GM12878 (cell line): ENCODE measurements around the gene SYT8. TPM values are rescaled to one million over a fixed set of nuclear protein-coding genes. Genes with fewer than 3 reads are reported as not detected.

ENCODE experiments used
- ATAC-seq: fragments of 200-7000 bp; cut with Tn5 transposase; 3 replicates; pipeline ENCODE4 v1.9.1; 2020; ENCODE audit warnings: mild to moderate bottlenecking, moderate library complexity
- BruUV-seq: library from RNA; stranded (reverse); fragments of 400-500 nt; replicated peaks from 2 replicates; lab custom pipeline; 2021; lab: Mats Ljungman, UMichigan
- CTCF ChIA-PET: fragments of 300-600 bp; sonication (Branson Sonifier 250); formaldehyde crosslinking; extraction: SDS; loops from one replicate; lab custom pipeline; 2021; ENCODE audit warnings: inconsistent platforms; lab: Yijun Ruan, JAX
- POLR2A ChIA-PET: fragments of 350-600 bp; formaldehyde crosslinking; extraction: SDS; loops from one replicate; lab custom pipeline; 2021; ENCODE audit warnings: inconsistent platforms; lab: Charles Lee
- RAD21 ChIA-PET: fragments of 300-600 bp; sonication (Branson Sonifier 250); formaldehyde crosslinking; loops from one replicate; lab custom pipeline; 2023; ENCODE audit warnings: antibody characterized with exemption; ENCODE audit not compliant: unreplicated experiment; lab: Charles Lee
- SMC1A ChIA-PET: fragments of 300-600 bp; sonication (Branson Sonifier 250); formaldehyde crosslinking; loops from one replicate; lab custom pipeline; 2023; ENCODE audit not compliant: unreplicated experiment, uncharacterized antibody; lab: Charles Lee
- DNase-seq: peaks from one replicate; pipeline ENCODE4 v3.0.0-alpha.2; 2011; ENCODE audit warnings: low read depth, low spot score
- FAIRE-seq: peaks from 3 replicates; lab custom pipeline; 2011; peaks lifted over from hg19 to GRCh38; lab: Jason Lieb, UNC
- H2AFZ ChIP-seq: 2 replicates; pipeline ENCODE4 v1.6.0; 2011; ENCODE audit warnings: low read depth, low read length, control low read depth; ENCODE audit not compliant: control insufficient read depth
- H3K27ac ChIP-seq: 2 replicates; pipeline ENCODE4 v1.5.1; 2011; ENCODE audit warnings: control low read depth; ENCODE audit not compliant: control insufficient read depth, insufficient read depth
- H3K27me3 ChIP-seq, 2 experiments: replicated peaks in 1 of 2; 2 replicates each; pipeline versions ENCODE4 v1.6.0 to v1.6.1; 2011; ENCODE audit warnings: low read length in 1 of 2; ENCODE audit not compliant: control insufficient read depth in 2 of 2, insufficient read depth in 2 of 2
- H3K36me3 ChIP-seq, 2 experiments: 2 replicates each; pipeline ENCODE4 v1.5.1; 2011; ENCODE audit warnings: low read length in 1 of 2; ENCODE audit not compliant: control insufficient read depth in 2 of 2, insufficient read depth in 2 of 2
- H3K4me1 ChIP-seq: 2 replicates; pipeline ENCODE4 v1.6.1; 2011; ENCODE audit warnings: mild to moderate bottlenecking, low read length, moderate library complexity, mixed read lengths; ENCODE audit not compliant: control insufficient read depth, insufficient read depth
- H3K4me2 ChIP-seq: 2 replicates; pipeline ENCODE4 v1.6.0; 2011; ENCODE audit warnings: control low read depth; ENCODE audit not compliant: control insufficient read depth, insufficient read depth
- H3K4me3 ChIP-seq: fragments of 200-600 bp; sonication (generic); 2 replicates; pipeline ENCODE4 v1.5.1; 2016
- H3K79me2 ChIP-seq: 2 replicates; pipeline ENCODE4 v1.6.0; 2011; ENCODE audit warnings: low read length; ENCODE audit not compliant: control insufficient read depth, insufficient read depth
- H3K9ac ChIP-seq: 2 replicates; pipeline ENCODE4 v1.8.0; 2011; ENCODE audit warnings: low read length, control low read depth, mixed read lengths; ENCODE audit not compliant: control insufficient read depth, insufficient read depth
- H3K9me3 ChIP-seq: replicated peaks from 3 replicates; pipeline ENCODE4 v1.5.1; 2011; ENCODE audit warnings: mild to moderate bottlenecking, low read length; ENCODE audit not compliant: control insufficient read depth, insufficient read depth
- H4K20me1 ChIP-seq: 2 replicates; pipeline ENCODE4 v1.6.0; 2011; ENCODE audit not compliant: control insufficient read depth, insufficient read depth
- CUX1 ChIP-seq: IDR thresholded peaks from 2 replicates; pipeline ENCODE4 v1.6.1; 2012; ENCODE audit warnings: improper control_type of control experiment, low read depth, low read length; ENCODE audit not compliant: insufficient replicate concordance
- E2F8 ChIP-seq: fragments of 450-650 bp; IDR thresholded peaks from 2 replicates; pipeline ENCODE4 v1.6.1; 2018; ENCODE audit warnings: mild to moderate bottlenecking, low read depth, moderate library complexity; ENCODE audit not compliant: partially characterized antibody
- EZH2 ChIP-seq: IDR thresholded peaks from 2 replicates; pipeline ENCODE4 v1.6.1; 2012; ENCODE audit warnings: low read depth, mild to moderate bottlenecking, control low read depth, inconsistent platforms, low read length, borderline replicate concordance; ENCODE audit not compliant: control insufficient read depth
- GATAD2B ChIP-seq: fragments of 450-650 bp; conservative IDR thresholded peaks from 2 replicates; pipeline ENCODE4 v1.6.1; 2017; ENCODE audit warnings: low read depth, mild to moderate bottlenecking, moderate library complexity
- HCFC1 ChIP-seq: fragments of 150-350 bp; IDR thresholded peaks from 2 replicates; pipeline ENCODE4 v1.6.1; 2014; ENCODE audit warnings: low read length
- IRF5 ChIP-seq: fragments of 450-650 bp; IDR thresholded peaks from 2 replicates; pipeline ENCODE4 v1.6.1; 2017; ENCODE audit warnings: borderline replicate concordance
- KAT2A ChIP-seq: conservative IDR thresholded peaks from 2 replicates; pipeline ENCODE4 v1.6.1; 2011; ENCODE audit warnings: low read depth, low read length; ENCODE audit not compliant: control insufficient read depth
- MEF2B ChIP-seq: fragments of 450-650 bp; IDR thresholded peaks from 2 replicates; pipeline ENCODE4 v1.6.1; 2018; ENCODE audit warnings: mild to moderate bottlenecking, moderate library complexity; ENCODE audit not compliant: partially characterized antibody, poor library complexity, severe bottlenecking
- POLR2AphosphoS5 ChIP-seq: IDR thresholded peaks from 2 replicates; pipeline ENCODE4 v1.6.1; 2011; ENCODE audit warnings: mild to moderate bottlenecking, low read length, inconsistent platforms
- SIX5 ChIP-seq: IDR thresholded peaks from 2 replicates; pipeline ENCODE4 v1.6.1; 2011; ENCODE audit warnings: mild to moderate bottlenecking, low read depth, low read length, moderate library complexity; ENCODE audit not compliant: severe bottlenecking
- SREBF2 ChIP-seq: IDR thresholded peaks from 2 replicates; pipeline ENCODE4 v1.6.1; 2012; ENCODE audit warnings: mild to moderate bottlenecking, low read length
- WGBS: methylation state at CpG from one replicate; pipeline ENCODE4 v1.1.6; 2016; ENCODE audit warnings: low lambda C conversion rate; ENCODE audit not compliant: insufficient replicate concordance, insufficient coverage; ENCODE audit errors: missing lambda C conversion rate; 5-methylcytosine and 5-hydroxymethylcytosine counted together
- in situ Hi-C: fragments of 300-500 bp; cut with MboI; formaldehyde crosslinking; loops from 9 replicates; pipeline ENCODE4 v1.14.3; 2018; ENCODE audit warnings: mixed read lengths
- intact Hi-C: fragments of 100-400 bp; cut with micrococcal nuclease; formaldehyde crosslinking; loops from one replicate; pipeline ENCODE4 v1.14.2; 2022; ENCODE audit not compliant: unreplicated experiment
- polyA plus RNA-seq, 11 experiments: library from polyadenylated mRNA; depleted of rRNA in 4 of 11; unstranded in 6 of 11; stranded (reverse) in 5 of 11; fragments of >200 nt; fragmentation: Nextera tagmentation in 4 of 11; fragmentation: Illumina TruSeq in 1 of 11; extraction: Ambion mirVana in 4 of 11; extraction: Trizol in 1 of 11; gene quantifications; 1 replicate in 1 of 11; 2 replicates in 10 of 11; pipeline versions ENCODE4 v1.2.1 to v1.2.3, GENCODE V29; 2011 to 2016; ENCODE audit warnings: inconsistent platforms in 2 of 11, missing spikeins in 2 of 11, low read depth in 1 of 11
- total RNA-seq, 4 experiments: library from RNA; depleted of rRNA in 3 of 4; stranded (reverse); fragments of >200 nt in 3 of 4; fragmentation: Illumina TruSeq in 1 of 4; extraction: Trizol in 1 of 4; gene quantifications; 2 replicates each; pipeline versions ENCODE4 v1.2.1 to v1.2.3, GENCODE V29; 2013 to 2021

Gene SYT8
- total and polyA plus RNA-seq, 10 of the 15 experiments (the other 5 are each of a cell fraction or from before 2014, with no cell fraction given) = 0.44 TPM; not detected in 9

- no peak overlapping the region for H2AFZ ChIP-seq
- in situ Hi-C loops = no loop called here
- peak; percentile 81 for ATAC-seq
- TF ChIP-seq SIX5 (no peak), POLR2AphosphoS5 (no peak), HCFC1 (no peak; the same call in 1 of the 2 replicates), IRF5 (no peak), GATAD2B (0 out of 2 replicates have a peak, but pooled peaks have one; percentile 47), MEF2B (peak; percentile 66), E2F8 (no peak), EZH2 (no peak), CUX1 (no peak), KAT2A (no peak), SREBF2 (no peak)
These were observed 2.4 kb upstream of the SYT8 start for GRCh38 chr11:1832211-1832919.

More at GRCh38 chr11:1832211-1832919, 2.4 kb upstream of the SYT8 start:
- CTCF ChIA-PET = interaction anchor here (0.7 to 7.9 kb wide), 28 partner anchors 8 to 324 kb away, joined by 3 to 187 read pairs (median 5); partner anchors contain the start of genes KRTAP5-6 and LSP1
- RAD21 ChIA-PET = interaction anchor here (0.6 to 7.5 kb wide), 13 partner anchors 24 to 319 kb away, joined by 3 to 107 read pairs (median 5); partner anchors contain the start of gene KRTAP5-6
- Histone ChIP-seq H3K9me3 (no peaks in the 10 kb centered on the region), H3K4me2 (no peak overlapping the region), H3K9ac (no peak overlapping the region), H3K4me3 (no peak overlapping the region), H3K27ac (no peak overlapping the region), H4K20me1 (no peaks in the 10 kb centered on the region), H3K27me3 (no peaks in the 10 kb centered on the region; a peak in 2 of 4 replicates), H3K4me1 (no peaks in the 10 kb centered on the region), H3K79me2 (no peaks in the 10 kb centered on the region), H3K36me3 (no peaks in the 10 kb centered on the region)
- FAIRE-seq (no peak), DNase-seq (no peak)
- BruUV-seq = no TSS peak
- SMC1A ChIA-PET = interaction anchor here (0.6 to 5.9 kb wide), 13 partner anchors 10 to 319 kb away, joined by 3 to 65 read pairs (median 4); no protein-coding TSS in a partner anchor
- intact Hi-C loops = loop anchor here (1.0 to 5.0 kb wide), 2 partner anchors 138 to 180 kb away; no protein-coding TSS in a partner anchor
- POLR2A ChIA-PET = interaction anchor here (1.0 kb wide), 1 partner anchor 170 kb away, joined by 3 read pairs; no protein-coding TSS in a partner anchor
- 14% methylated on average over 27 of the region's 40 CpGs for WGBS
